ENCODE measurements around the gene TRMT2A.

- TF ChIP-seq CTCF (IDR thresholded peaks at IDR 0.05) (no peak), POLR2AphosphoS5 (IDR thresholded peaks at IDR 0.05) (no peak), POLR2A (IDR thresholded peaks at IDR 0.05; ENCODE audit: low read depth) (no peak), EP300 (IDR thresholded peaks at IDR 0.05) (no peak)
Measured at GRCh38 chr22:20089977-20090729, 26.9 kb downstream of the TRMT2A start.

Measured in esophagus muscularis mucosa (tissue), 4 donors.